GM12878 (cell line): ENCODE data around the gene CSNK1G3. TPM values are rescaled to one million over a fixed set of nuclear protein-coding genes. Genes with fewer than 3 reads are reported as not detected.

Experiments
- ATAC-seq: fragments of 200-7000 bp; cut with Tn5 transposase; 3 replicates; pipeline ENCODE4 v1.9.1; 2020; ENCODE audit warnings: mild to moderate bottlenecking, moderate library complexity
- BruUV-seq: library from RNA; stranded (reverse); fragments of 400-500 nt; replicated peaks from 2 replicates; lab custom pipeline; 2021; lab: Mats Ljungman, UMichigan
- CTCF ChIA-PET: fragments of 300-600 bp; sonication (Branson Sonifier 250); formaldehyde crosslinking; extraction: SDS; loops from one replicate; lab custom pipeline; 2021; ENCODE audit warnings: inconsistent platforms; lab: Yijun Ruan, JAX
- POLR2A ChIA-PET: fragments of 350-600 bp; formaldehyde crosslinking; extraction: SDS; loops from one replicate; lab custom pipeline; 2021; ENCODE audit warnings: inconsistent platforms; lab: Charles Lee
- RAD21 ChIA-PET: fragments of 300-600 bp; sonication (Branson Sonifier 250); formaldehyde crosslinking; loops from one replicate; lab custom pipeline; 2023; ENCODE audit warnings: antibody characterized with exemption; ENCODE audit not compliant: unreplicated experiment; lab: Charles Lee
- SMC1A ChIA-PET: fragments of 300-600 bp; sonication (Branson Sonifier 250); formaldehyde crosslinking; loops from one replicate; lab custom pipeline; 2023; ENCODE audit not compliant: unreplicated experiment, uncharacterized antibody; lab: Charles Lee
- DNase-seq: peaks from one replicate; pipeline ENCODE4 v3.0.0-alpha.2; 2011; ENCODE audit warnings: low read depth, low spot score
- FAIRE-seq: peaks from 3 replicates; lab custom pipeline; 2011; peaks lifted over from hg19 to GRCh38; lab: Jason Lieb, UNC
- H2AFZ ChIP-seq: 2 replicates; pipeline ENCODE4 v1.6.0; 2011; ENCODE audit warnings: low read depth, low read length, control low read depth; ENCODE audit not compliant: control insufficient read depth
- H3K27ac ChIP-seq: 2 replicates; pipeline ENCODE4 v1.5.1; 2011; ENCODE audit warnings: control low read depth; ENCODE audit not compliant: control insufficient read depth, insufficient read depth
- H3K27me3 ChIP-seq, 2 experiments: replicated peaks in 1 of 2; 2 replicates each; pipeline versions ENCODE4 v1.6.0 to v1.6.1; 2011; ENCODE audit warnings: low read length in 1 of 2; ENCODE audit not compliant: control insufficient read depth in 2 of 2, insufficient read depth in 2 of 2
- H3K36me3 ChIP-seq, 2 experiments: 2 replicates each; pipeline ENCODE4 v1.5.1; 2011; ENCODE audit warnings: low read length in 1 of 2; ENCODE audit not compliant: control insufficient read depth in 2 of 2, insufficient read depth in 2 of 2
- H3K4me1 ChIP-seq: 2 replicates; pipeline ENCODE4 v1.6.1; 2011; ENCODE audit warnings: mild to moderate bottlenecking, low read length, moderate library complexity, mixed read lengths; ENCODE audit not compliant: control insufficient read depth, insufficient read depth
- H3K4me2 ChIP-seq: 2 replicates; pipeline ENCODE4 v1.6.0; 2011; ENCODE audit warnings: control low read depth; ENCODE audit not compliant: control insufficient read depth, insufficient read depth
- H3K4me3 ChIP-seq: fragments of 200-600 bp; sonication (generic); 2 replicates; pipeline ENCODE4 v1.5.1; 2016
- H3K79me2 ChIP-seq: 2 replicates; pipeline ENCODE4 v1.6.0; 2011; ENCODE audit warnings: low read length; ENCODE audit not compliant: control insufficient read depth, insufficient read depth
- H3K9ac ChIP-seq: 2 replicates; pipeline ENCODE4 v1.8.0; 2011; ENCODE audit warnings: low read length, control low read depth, mixed read lengths; ENCODE audit not compliant: control insufficient read depth, insufficient read depth
- H3K9me3 ChIP-seq: replicated peaks from 3 replicates; pipeline ENCODE4 v1.5.1; 2011; ENCODE audit warnings: mild to moderate bottlenecking, low read length; ENCODE audit not compliant: control insufficient read depth, insufficient read depth
- H4K20me1 ChIP-seq: 2 replicates; pipeline ENCODE4 v1.6.0; 2011; ENCODE audit not compliant: control insufficient read depth, insufficient read depth
- BCL3 ChIP-seq: IDR thresholded peaks from 2 replicates; pipeline ENCODE4 v1.6.1; 2011; ENCODE audit warnings: borderline replicate concordance, low read depth, mild to moderate bottlenecking, moderate library complexity, low read length; ENCODE audit not compliant: insufficient read depth, poor library complexity, severe bottlenecking
- CBX3 ChIP-seq: fragments of 200-600 bp; sonication (generic); IDR thresholded peaks from 2 replicates; pipeline ENCODE4 v1.6.1; 2016; ENCODE audit warnings: low read depth, borderline replicate concordance
- CBX5 ChIP-seq: sonication (generic); IDR thresholded peaks from 2 replicates; pipeline ENCODE4 v1.6.1; 2016; ENCODE audit warnings: low read depth, moderate library complexity, mild to moderate bottlenecking, inconsistent platforms
- EGR1 ChIP-seq, 2 experiments: IDR thresholded peaks; 1 replicate in 1 of 2; 2 replicates in 1 of 2; pipeline ENCODE4 v1.6.1; 2011 to 2012; ENCODE audit warnings: low read depth in 2 of 2, low read length in 2 of 2, borderline replicate concordance in 1 of 2, mild to moderate bottlenecking in 1 of 2, moderate library complexity in 1 of 2
- IKZF2 ChIP-seq, 2 experiments: fragments of 450-650 bp; IDR thresholded peaks; 2 replicates each; pipeline ENCODE4 v1.6.1; 2017; ENCODE audit warnings: mild to moderate bottlenecking in 2 of 2, moderate library complexity in 2 of 2
- MYC ChIP-seq: IDR thresholded peaks from 2 replicates; pipeline ENCODE4 v1.6.1; 2011; ENCODE audit warnings: mild to moderate bottlenecking, low read length, moderate library complexity, inconsistent platforms; ENCODE audit not compliant: insufficient read depth, insufficient replicate concordance, insufficient read length, severe bottlenecking
- NR2C1 ChIP-seq: fragments of 450-650 bp; IDR thresholded peaks from 2 replicates; pipeline ENCODE4 v1.6.1; 2017; ENCODE audit warnings: antibody characterized with exemption, mild to moderate bottlenecking, moderate library complexity
- RUNX3 ChIP-seq: IDR thresholded peaks from 2 replicates; pipeline ENCODE4 v1.6.1; 2012; ENCODE audit warnings: low read length, inconsistent platforms
- TCF3 ChIP-seq: IDR thresholded peaks from 2 replicates; pipeline ENCODE4 v1.6.1; 2012; ENCODE audit warnings: low read depth, mild to moderate bottlenecking, low read length, borderline replicate concordance; ENCODE audit not compliant: insufficient read depth
- USF1 ChIP-seq: IDR thresholded peaks from 2 replicates; pipeline ENCODE4 v1.6.1; 2011; ENCODE audit warnings: borderline replicate concordance, low read depth, mild to moderate bottlenecking, moderate library complexity, mixed read lengths, low read length; ENCODE audit not compliant: insufficient read depth; ENCODE audit errors: extremely low read length
- ZBED1 ChIP-seq: IDR thresholded peaks from 2 replicates; pipeline ENCODE4 v1.6.1; 2016; ENCODE audit warnings: borderline replicate concordance
- ZNF622 ChIP-seq: fragments of 450-650 bp; IDR thresholded peaks from 2 replicates; pipeline ENCODE4 v1.6.1; 2017; ENCODE audit warnings: mild to moderate bottlenecking, inconsistent platforms
- WGBS: methylation state at CpG from one replicate; pipeline ENCODE4 v1.1.6; 2016; ENCODE audit warnings: low lambda C conversion rate; ENCODE audit not compliant: insufficient replicate concordance, insufficient coverage; ENCODE audit errors: missing lambda C conversion rate; 5-methylcytosine and 5-hydroxymethylcytosine counted together
- in situ Hi-C: fragments of 300-500 bp; cut with MboI; formaldehyde crosslinking; loops from 9 replicates; pipeline ENCODE4 v1.14.3; 2018; ENCODE audit warnings: mixed read lengths
- intact Hi-C: fragments of 100-400 bp; cut with micrococcal nuclease; formaldehyde crosslinking; loops from one replicate; pipeline ENCODE4 v1.14.2; 2022; ENCODE audit not compliant: unreplicated experiment
- polyA plus RNA-seq, 11 experiments: library from polyadenylated mRNA; depleted of rRNA in 4 of 11; unstranded in 6 of 11; stranded (reverse) in 5 of 11; fragments of >200 nt; fragmentation: Nextera tagmentation in 4 of 11; fragmentation: Illumina TruSeq in 1 of 11; extraction: Ambion mirVana in 4 of 11; extraction: Trizol in 1 of 11; gene quantifications; 1 replicate in 1 of 11; 2 replicates in 10 of 11; pipeline versions ENCODE4 v1.2.1 to v1.2.3, GENCODE V29; 2011 to 2016; ENCODE audit warnings: inconsistent platforms in 2 of 11, missing spikeins in 2 of 11, low read depth in 1 of 11
- total RNA-seq, 4 experiments: library from RNA; depleted of rRNA in 3 of 4; stranded (reverse); fragments of >200 nt in 3 of 4; fragmentation: Illumina TruSeq in 1 of 4; extraction: Trizol in 1 of 4; gene quantifications; 2 replicates each; pipeline versions ENCODE4 v1.2.1 to v1.2.3, GENCODE V29; 2013 to 2021
- TF ChIP-seq, protein P1 (sequence below): IDR thresholded peaks from 2 replicates; pipeline ENCODE4 v1.6.1; 2012; ENCODE audit warnings: low read length, inconsistent platforms
- TF ChIP-seq, protein P2 (sequence below), 3 experiments: IDR thresholded peaks in 2 of 3; conservative IDR thresholded peaks in 1 of 3; 2 replicates each; pipeline ENCODE4 v1.5.1; 2011; ENCODE audit warnings: low read depth in 3 of 3, low read length in 3 of 3, mild to moderate bottlenecking in 3 of 3, control low read depth in 2 of 3, moderate library complexity in 2 of 3, inconsistent platforms in 1 of 3, mixed read lengths in 1 of 3; ENCODE audit not compliant: control insufficient read depth in 2 of 3, insufficient read depth in 1 of 3; ENCODE audit errors: extremely low read depth in 1 of 3

Gene CSNK1G3
- total and polyA plus RNA-seq, 10 of the 15 experiments (the other 5 are each of a cell fraction or from before 2014, with no cell fraction given), result 7.4 to 24.1 (median 17.9) TPM

DNA sequence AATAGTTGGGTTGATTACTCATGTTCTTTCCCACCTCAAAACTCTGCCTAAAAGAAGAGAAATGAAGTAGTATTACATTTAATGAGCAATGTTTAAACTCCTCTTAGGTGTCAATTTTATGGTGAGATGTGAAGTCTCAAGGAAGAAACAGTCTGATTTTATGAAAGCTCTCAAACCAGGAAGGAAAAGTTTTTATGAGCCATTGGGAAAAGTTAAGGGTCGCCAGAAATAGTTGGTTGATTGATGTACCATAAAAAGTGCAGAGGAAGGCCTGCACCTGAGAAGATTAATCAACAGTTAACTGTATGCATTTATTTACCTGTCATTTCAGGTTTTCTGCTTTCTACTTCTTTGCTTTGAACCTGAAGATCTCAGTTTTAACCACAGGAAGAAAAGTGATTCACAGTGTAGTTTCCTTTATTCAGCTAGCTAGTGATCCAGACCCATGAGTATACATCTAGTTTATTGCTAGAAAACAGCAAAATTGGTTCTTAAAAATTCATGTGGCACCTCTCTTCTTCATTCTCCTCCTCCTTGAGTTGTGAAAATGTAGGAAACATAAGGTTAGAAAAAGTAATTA lies 133.1 kb downstream of the CSNK1G3 start:
- no peaks in the 10 kb centered on the region for H3K79me2 ChIP-seq
- TF ChIP-seq USF1 (no peak), TCF3 (no peak), ZBED1 (no peak), EGR1 (IDR thresholded peaks at IDR 0.05; ENCODE audit: borderline replicate concordance in 1 of 2, low read depth in 2 of 2, low read length in 2 of 2) (no peak), RUNX3 (no peak), ZNF622 (no peak), CBX5 (no peak), BCL3 (no peak), CBX3 (no peak), IKZF2 (IDR thresholded peaks at IDR 0.05) (no peak), MYC (no peak), NR2C1 (no peak)
- TF ChIP-seq, protein P1, sequence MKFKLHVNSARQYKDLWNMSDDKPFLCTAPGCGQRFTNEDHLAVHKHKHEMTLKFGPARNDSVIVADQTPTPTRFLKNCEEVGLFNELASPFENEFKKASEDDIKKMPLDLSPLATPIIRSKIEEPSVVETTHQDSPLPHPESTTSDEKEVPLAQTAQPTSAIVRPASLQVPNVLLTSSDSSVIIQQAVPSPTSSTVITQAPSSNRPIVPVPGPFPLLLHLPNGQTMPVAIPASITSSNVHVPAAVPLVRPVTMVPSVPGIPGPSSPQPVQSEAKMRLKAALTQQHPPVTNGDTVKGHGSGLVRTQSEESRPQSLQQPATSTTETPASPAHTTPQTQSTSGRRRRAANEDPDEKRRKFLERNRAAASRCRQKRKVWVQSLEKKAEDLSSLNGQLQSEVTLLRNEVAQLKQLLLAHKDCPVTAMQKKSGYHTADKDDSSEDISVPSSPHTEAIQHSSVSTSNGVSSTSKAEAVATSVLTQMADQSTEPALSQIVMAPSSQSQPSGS, result no peak
- TF ChIP-seq, protein P2, sequence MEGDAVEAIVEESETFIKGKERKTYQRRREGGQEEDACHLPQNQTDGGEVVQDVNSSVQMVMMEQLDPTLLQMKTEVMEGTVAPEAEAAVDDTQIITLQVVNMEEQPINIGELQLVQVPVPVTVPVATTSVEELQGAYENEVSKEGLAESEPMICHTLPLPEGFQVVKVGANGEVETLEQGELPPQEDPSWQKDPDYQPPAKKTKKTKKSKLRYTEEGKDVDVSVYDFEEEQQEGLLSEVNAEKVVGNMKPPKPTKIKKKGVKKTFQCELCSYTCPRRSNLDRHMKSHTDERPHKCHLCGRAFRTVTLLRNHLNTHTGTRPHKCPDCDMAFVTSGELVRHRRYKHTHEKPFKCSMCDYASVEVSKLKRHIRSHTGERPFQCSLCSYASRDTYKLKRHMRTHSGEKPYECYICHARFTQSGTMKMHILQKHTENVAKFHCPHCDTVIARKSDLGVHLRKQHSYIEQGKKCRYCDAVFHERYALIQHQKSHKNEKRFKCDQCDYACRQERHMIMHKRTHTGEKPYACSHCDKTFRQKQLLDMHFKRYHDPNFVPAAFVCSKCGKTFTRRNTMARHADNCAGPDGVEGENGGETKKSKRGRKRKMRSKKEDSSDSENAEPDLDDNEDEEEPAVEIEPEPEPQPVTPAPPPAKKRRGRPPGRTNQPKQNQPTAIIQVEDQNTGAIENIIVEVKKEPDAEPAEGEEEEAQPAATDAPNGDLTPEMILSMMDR (IDR thresholded peaks at IDR 0.05 in 2 of 3, conservative IDR thresholded peaks at IDR 0.05 in 1 of 3; ENCODE audit: control insufficient read depth in 2 of 3, extremely low read depth in 1 of 3, insufficient read depth in 1 of 3, low read depth in 3 of 3, low read length in 3 of 3), result no peak
- TF ChIP-seq, all 136 proteins: peak for 0
- no peaks in the 10 kb centered on the region for H3K36me3 ChIP-seq
- ChIA-PET RAD21 (no interaction called here), SMC1A (no interaction called here), POLR2A (no interaction called here), CTCF (no interaction called here)
- FAIRE-seq, result no peak
- no peak overlapping the region for H3K9ac ChIP-seq
- H2AFZ ChIP-seq, result no peak overlapping the region
- no peak for ATAC-seq
- no TSS peak for BruUV-seq
- WGBS, result 0% methylated on average over 1 of the region's 1 CpG
- no peaks in the 10 kb centered on the region for H3K9me3 ChIP-seq
- in situ Hi-C loops (no loop called here), intact Hi-C loops (no loop called here)
- no peaks in the 10 kb centered on the region for H3K4me1 ChIP-seq
- H3K4me3 ChIP-seq, result no peak overlapping the region
- no peak overlapping the region for H3K4me2 ChIP-seq
- H3K27ac ChIP-seq, result no peak overlapping the region
- DNase-seq, result no peak
- no peaks in the 10 kb centered on the region for H4K20me1 ChIP-seq
- no peaks in the 10 kb centered on the region for H3K27me3 ChIP-seq
